GM12864 (cell line): ENCODE measurements around the gene SMIM41.

Experiments
- DNase-seq: peaks from one replicate; pipeline ENCODE4 v3.0.0-alpha.2; 2011; ENCODE audit warnings: low read depth
- H3K4me3 ChIP-seq: 2 replicates; pipeline ENCODE4 v1.5.1; 2011; ENCODE audit warnings: mild to moderate bottlenecking, low read depth, low read length, control low read depth
- TF ChIP-seq, protein P1 (sequence below): IDR thresholded peaks from 2 replicates; pipeline ENCODE4 v1.5.1; 2011; ENCODE audit warnings: low read depth, mild to moderate bottlenecking, moderate library complexity, low read length, control low read depth, inconsistent platforms; ENCODE audit errors: missing control alignments

The SMIM41 gene

DNA sequence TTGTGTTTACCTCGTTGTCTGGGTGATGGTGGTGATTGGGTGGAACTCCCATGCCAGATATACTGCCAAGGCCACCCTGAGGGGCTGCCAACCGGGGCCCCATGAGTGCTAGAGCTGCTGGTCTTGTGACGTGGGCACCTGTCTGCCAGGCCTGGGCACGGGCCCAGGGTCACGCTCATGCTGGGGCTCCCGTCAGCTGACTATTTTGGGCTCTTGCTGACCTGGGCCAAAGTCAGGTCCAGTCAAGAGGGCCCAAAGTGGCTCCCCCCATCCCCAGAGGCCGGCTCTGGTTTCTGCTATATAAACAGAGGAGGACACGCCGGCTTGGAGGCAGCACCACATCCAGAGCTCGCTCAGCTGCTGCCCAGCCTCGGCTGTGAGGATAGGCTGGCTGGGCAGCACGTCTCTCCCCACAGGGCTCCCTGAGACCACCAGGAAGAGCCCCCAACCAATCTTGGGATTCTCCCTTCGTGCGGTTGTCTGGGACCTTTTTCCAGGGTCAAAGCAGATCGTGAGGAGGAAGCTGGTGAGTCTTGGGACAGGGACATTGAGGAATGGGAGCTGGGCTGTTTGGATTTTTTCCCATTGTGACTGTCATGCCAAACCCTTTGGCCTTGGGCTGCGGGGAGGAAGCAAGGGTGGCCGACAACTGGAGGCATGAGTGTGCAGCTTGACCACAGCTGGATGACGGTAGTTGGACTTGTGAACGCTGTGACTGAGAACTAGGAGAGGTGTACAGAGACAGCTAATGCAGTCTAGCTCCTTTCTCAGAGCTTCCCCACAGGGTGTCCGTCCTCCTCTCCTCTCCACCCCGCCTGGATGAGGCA is 35.9 kb upstream of the SMIM41 start:
- H3K4me3 ChIP-seq, result no peak overlapping the region
- TF ChIP-seq, protein P1, sequence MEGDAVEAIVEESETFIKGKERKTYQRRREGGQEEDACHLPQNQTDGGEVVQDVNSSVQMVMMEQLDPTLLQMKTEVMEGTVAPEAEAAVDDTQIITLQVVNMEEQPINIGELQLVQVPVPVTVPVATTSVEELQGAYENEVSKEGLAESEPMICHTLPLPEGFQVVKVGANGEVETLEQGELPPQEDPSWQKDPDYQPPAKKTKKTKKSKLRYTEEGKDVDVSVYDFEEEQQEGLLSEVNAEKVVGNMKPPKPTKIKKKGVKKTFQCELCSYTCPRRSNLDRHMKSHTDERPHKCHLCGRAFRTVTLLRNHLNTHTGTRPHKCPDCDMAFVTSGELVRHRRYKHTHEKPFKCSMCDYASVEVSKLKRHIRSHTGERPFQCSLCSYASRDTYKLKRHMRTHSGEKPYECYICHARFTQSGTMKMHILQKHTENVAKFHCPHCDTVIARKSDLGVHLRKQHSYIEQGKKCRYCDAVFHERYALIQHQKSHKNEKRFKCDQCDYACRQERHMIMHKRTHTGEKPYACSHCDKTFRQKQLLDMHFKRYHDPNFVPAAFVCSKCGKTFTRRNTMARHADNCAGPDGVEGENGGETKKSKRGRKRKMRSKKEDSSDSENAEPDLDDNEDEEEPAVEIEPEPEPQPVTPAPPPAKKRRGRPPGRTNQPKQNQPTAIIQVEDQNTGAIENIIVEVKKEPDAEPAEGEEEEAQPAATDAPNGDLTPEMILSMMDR, result no peak
- DNase-seq, result no peak

DNA sequence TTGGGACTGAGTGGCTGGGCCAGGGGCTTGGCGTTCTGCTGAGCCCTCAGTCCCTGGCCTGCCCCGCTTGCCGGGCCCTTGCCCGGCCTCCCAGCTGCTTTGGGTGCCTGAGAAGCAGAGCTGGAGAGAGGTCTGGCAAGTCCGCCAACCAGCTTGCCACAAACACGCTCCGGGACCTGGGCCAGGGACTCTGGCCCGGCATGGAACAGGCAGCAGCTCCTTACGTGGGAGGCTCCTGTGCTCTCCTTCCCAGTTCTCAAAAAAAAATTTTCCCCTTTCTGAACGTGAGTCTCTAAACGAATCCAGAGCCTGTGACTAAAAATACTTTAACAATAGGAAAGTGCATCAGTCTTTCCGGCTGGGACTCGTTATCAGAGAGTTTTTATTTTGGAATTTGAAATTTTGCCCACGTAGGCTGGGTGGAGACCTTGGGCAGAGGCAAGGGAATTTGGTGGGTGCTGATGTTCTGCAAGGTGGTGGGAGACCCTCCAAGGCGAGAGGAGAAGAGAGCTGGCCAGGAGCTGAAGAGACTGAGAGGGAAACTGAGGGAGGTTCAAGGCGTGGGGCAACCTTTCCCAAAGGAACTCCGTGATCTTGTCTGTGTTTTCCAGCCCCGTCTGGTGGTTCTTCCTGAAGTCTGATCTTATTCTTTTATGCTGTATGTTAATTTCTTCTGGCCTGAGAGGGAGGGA is 35.1 kb upstream of the SMIM41 start:
- TF ChIP-seq, protein P1, result no peak
- DNase-seq, result no peak
- H3K4me3 ChIP-seq, result no peak overlapping the region

DNA sequence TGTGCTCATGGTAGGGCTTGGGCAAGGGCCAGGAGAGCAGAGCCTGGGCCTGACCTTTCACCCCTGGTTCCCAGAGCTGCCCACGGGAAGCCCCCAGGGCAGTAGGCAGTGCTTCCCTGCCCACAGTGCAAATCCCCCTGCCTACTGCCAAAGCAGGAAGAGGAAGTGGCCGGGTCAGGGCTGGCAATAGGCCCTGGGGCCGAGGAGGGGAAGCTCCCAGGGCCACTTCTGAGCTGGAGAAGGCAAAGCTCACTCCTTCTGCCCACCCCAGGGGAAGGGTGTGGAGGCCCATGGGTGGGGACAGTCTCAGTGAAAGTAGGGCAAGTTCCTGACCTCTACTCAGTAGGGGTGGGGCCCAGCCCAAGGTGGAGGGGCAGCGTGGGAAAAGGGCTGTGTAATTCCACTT is 33.7 kb upstream of the SMIM41 start:
- TF ChIP-seq, protein P1, result no peak
- no peak overlapping the region for H3K4me3 ChIP-seq
- no peak for DNase-seq

- DNase-seq, result no peak
- H3K4me3 ChIP-seq, result no peak overlapping the region
- TF ChIP-seq, protein P1, result no peak
Observed at GRCh38 chr12:52046859-52047258, 32.6 kb upstream of the SMIM41 start.

- H3K4me3 ChIP-seq, result no peak overlapping the region
- DNase-seq, result no peak
- TF ChIP-seq, protein P1, result no peak
Observed at GRCh38 chr12:52049286-52049685, 30.2 kb upstream of the SMIM41 start.

GRCh38 chr12:52049688-52050087 is 29.8 kb upstream of the SMIM41 start:
- no peak overlapping the region for H3K4me3 ChIP-seq
- no peak for DNase-seq

More at GRCh38 chr12:52049688-52050087, 29.8 kb upstream of the SMIM41 start:
- TF ChIP-seq, protein P1, result no peak
